ENCODE data around the gene SFSWAP. TPM values are rescaled to one million over a fixed set of nuclear protein-coding genes. Genes with fewer than 3 reads are reported as not detected.

Gene SFSWAP
- total RNA-seq, 1 donor from 2014 or later, result 83.3 TPM

DNA sequence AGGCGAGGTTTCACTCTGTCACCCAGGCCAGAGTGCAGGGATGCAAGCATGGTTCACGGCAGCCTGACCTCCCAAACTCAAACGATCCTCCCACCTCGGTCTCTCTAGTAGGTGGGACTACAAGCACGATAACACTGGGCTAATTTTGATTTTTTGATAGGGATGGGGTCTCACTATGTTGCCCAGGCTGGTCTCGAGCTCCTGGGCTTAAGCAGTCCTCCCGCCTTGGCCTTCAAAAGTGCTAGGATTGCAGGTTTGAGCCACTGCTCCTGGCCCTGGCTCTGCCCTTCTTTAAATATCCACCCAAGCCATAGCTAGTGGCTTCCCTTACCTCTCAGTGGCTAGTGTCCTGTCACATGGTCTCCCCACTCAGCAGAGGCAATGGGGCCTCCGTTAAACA, 17.8 kb downstream of the SFSWAP start:
- H3K4me1 Mint-ChIP-seq, result no peaks in the 10 kb centered on the region
- no peak for TF ChIP-seq CTCF (conservative IDR thresholded peaks at IDR 0.05)
- DNase-seq (ENCODE audit: low read depth, low spot score), result no peak
- no peaks in the 10 kb centered on the region for H3K9me3 Mint-ChIP-seq
- H3K36me3 Mint-ChIP-seq (ENCODE audit: low read depth), result peaks cover 14% of the 10 kb centered on the region
- H3K27ac Mint-ChIP-seq (ENCODE audit: unreplicated experiment), result no peak overlapping the region
- no peaks in the 10 kb centered on the region for H3K27me3 Mint-ChIP-seq (ENCODE audit: low read depth)
- no peak overlapping the region for H3K4me3 Mint-ChIP-seq

- Mint-ChIP-seq H3K27me3 (ENCODE audit: low read depth) (no peaks in the 10 kb centered on the region), H3K27ac (ENCODE audit: unreplicated experiment) (no peak overlapping the region), H3K9me3 (no peaks in the 10 kb centered on the region), H3K36me3 (ENCODE audit: low read depth) (peaks cover 14% of the 10 kb centered on the region), H3K4me3 (no peak overlapping the region), H3K4me1 (no peaks in the 10 kb centered on the region)
- no peak for DNase-seq (ENCODE audit: low read depth, low spot score)
- no peak for TF ChIP-seq CTCF (conservative IDR thresholded peaks at IDR 0.05)
These were observed 18.5 kb downstream of the SFSWAP start for GRCh38 chr12:131729254-131729955.

GRCh38 chr12:131732996-131733615, 22.2 kb downstream of the SFSWAP start:
- H3K4me1 Mint-ChIP-seq, result peaks cover 16% of the 10 kb centered on the region
- no peak for DNase-seq (ENCODE audit: low read depth, low spot score)
- peaks cover 15% of the 10 kb centered on the region for H3K36me3 Mint-ChIP-seq (ENCODE audit: low read depth)
- H3K4me3 Mint-ChIP-seq, result no peak overlapping the region
- TF ChIP-seq CTCF (conservative IDR thresholded peaks at IDR 0.05), result no peak
- no peak overlapping the region for H3K27ac Mint-ChIP-seq (ENCODE audit: unreplicated experiment)
- H3K27me3 Mint-ChIP-seq (ENCODE audit: low read depth), result no peaks in the 10 kb centered on the region
- no peaks in the 10 kb centered on the region for H3K9me3 Mint-ChIP-seq

DNA sequence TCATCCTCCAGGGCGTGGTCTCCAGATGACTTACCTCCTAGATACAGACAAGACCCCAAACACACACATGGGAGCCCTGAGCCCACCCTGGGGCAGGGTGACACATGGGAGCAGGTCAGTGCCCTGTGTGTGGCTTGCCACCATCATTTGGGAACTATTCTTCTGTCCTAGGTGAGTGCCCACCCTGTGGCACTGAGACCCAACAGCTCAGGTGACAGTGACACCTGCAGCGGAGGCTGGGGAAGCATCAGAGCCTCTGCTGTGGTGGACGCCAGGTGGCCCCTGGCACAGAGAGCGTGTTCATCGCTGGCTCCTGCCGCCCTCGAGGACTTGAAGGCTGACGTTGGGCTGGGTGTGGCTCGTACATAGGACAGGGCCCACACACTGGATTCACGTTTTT, 23.0 kb downstream of the SFSWAP start:
- Mint-ChIP-seq H3K4me3 (no peak overlapping the region), H3K27ac (ENCODE audit: unreplicated experiment) (no peak overlapping the region), H3K27me3 (ENCODE audit: low read depth) (no peaks in the 10 kb centered on the region), H3K36me3 (ENCODE audit: low read depth) (peaks cover 15% of the 10 kb centered on the region), H3K4me1 (peaks cover 21% of the 10 kb centered on the region), H3K9me3 (no peaks in the 10 kb centered on the region)
- no peak for TF ChIP-seq CTCF (conservative IDR thresholded peaks at IDR 0.05)
- no peak for DNase-seq (ENCODE audit: low read depth, low spot score)

DNA sequence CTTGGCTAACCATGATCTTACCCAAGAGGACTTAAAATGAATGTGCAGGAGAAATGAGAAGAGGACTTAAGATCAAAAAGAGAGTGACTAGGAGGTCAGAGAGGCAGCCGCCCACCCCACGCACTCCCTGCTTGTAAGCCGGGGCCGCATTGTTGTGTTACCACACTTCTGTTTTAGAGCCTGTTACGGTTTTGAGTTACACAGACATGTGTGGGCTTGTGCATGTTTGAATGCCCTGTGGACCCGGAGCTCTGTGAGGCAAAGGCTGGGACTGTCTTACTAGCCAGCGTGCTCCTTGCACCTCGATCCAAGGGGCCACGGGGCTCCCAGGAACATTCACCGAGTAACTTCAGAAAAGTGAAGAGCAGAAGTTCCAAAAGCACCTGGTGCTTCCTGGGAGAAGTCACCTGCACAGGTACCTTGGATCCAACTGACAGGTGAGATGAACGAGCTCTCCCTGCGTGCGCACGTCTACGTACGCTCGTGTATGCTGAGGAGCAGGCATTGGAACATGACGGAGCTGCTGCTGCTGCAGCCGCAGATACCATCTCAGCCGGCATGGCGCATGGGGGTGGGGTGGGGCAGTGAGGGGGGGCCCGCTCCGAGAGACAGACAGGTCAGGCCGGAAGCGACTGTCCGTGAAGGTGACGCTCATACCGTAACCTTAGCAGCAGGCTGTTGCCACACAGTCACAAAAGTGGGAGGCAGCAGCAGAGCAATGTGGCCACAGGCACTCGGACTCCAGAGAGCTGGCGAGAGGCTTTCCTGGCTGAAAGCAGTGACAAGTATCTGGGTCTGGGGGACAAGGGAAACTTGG, 23.7 kb downstream of the SFSWAP start:
- DNase-seq (ENCODE audit: low read depth, low spot score), result no peak
- H3K36me3 Mint-ChIP-seq (ENCODE audit: low read depth), result peaks cover 13% of the 10 kb centered on the region
- H3K4me3 Mint-ChIP-seq, result no peak overlapping the region
- no peaks in the 10 kb centered on the region for H3K9me3 Mint-ChIP-seq
- peaks cover 21% of the 10 kb centered on the region for H3K4me1 Mint-ChIP-seq
- TF ChIP-seq CTCF (conservative IDR thresholded peaks at IDR 0.05), result no peak
- H3K27ac Mint-ChIP-seq (ENCODE audit: unreplicated experiment), result no peak overlapping the region
- H3K27me3 Mint-ChIP-seq (ENCODE audit: low read depth), result no peaks in the 10 kb centered on the region

All from neural crest cell (in vitro differentiated cells).